CD1c-positive myeloid dendritic cell (primary cell): Measurements from ENCODE around the gene RASSF6.
"Not testable (repeated sequence)": the region's sequence is repeated elsewhere in the genome, so short reads cannot be mapped to it uniquely, and the experiment has no call there.

Experiments
- DNase-seq: peaks from one replicate; pipeline ENCODE4 v3.0.0-alpha.2; 2016; ENCODE audit errors: extremely low spot score

Gene RASSF6

DNA sequence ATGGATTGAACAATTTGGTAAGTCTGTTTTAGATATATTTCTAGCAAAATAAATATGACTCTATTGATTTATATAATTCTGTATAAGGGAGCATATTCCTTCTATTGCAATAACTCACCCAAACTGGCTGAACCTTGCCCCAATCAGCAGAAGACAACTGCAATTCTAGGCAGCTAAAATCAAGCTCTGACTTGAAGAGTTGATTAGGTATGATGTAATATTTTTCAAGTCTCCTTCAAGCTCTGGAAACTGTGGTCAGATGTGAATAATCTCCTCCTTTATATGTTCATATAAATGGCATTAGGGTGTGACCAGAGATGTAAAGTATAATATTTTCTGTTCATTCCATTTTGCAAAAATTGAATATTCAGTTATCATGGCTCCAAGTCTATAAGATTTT lies 8.2 kb downstream of the RASSF6 start:
- DNase-seq, result no peak

DNA sequence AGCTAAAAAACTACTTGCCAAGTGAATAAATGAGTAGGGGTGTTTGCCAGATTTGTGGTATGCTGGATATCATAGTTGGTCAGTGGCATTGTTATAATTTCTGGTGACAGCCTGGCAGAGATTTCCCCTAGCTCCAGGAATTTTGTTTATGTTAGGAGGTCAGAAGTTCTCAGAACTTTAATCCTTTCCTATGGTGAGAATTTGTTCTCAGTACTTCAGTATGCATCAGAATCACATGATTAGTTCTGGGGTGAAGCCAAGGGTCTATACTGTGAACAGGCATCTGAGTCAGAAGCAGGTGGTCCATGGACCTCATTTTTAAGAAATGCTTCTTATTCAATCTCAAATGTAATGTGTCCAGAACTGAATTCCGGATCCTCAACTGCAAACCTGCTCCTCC lies 10.5 kb downstream of the RASSF6 start:
- DNase-seq, result no peak

DNA sequence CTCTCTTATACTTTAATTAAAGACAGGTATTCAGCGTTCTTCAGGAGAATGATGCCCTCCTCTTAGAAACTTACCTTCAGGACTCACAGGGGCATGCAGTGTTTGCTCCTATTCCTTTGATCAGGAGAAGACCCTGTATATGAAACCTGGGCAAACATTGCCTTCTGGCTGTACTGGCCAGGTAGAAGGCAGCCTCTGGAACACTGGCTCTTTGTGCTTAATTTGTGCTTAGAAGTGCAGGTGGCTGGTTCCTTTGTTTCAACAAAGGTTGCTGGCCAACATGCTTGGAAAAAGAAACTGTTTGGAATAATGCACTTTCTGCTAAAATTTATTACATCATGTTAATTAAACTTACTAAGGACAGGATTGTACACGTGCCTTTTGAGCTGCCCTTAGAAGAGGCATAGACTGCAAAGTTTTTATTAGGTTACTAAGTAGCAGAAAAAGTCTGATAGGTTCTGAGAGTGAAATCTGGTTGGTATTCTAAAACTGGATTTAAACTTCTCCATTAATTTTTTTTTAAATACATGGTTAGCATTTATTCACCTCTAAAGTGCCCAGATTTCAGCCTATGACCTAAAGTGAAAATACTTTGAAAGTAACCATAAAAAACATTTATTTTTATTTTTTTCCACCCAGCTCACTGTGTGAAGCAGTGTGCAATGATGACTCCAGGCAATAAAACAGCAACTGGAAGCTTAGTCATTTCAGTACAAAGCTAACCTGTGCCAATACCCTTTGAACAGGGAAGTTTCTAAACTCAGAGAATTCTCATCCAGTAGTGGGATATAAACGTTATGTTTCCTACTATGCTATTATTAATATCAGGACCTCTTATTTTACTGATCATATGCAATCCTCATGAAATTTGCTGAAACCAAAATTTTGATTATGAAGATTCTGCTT lies 11.3 kb downstream of the RASSF6 start:
- no peak for DNase-seq

DNA sequence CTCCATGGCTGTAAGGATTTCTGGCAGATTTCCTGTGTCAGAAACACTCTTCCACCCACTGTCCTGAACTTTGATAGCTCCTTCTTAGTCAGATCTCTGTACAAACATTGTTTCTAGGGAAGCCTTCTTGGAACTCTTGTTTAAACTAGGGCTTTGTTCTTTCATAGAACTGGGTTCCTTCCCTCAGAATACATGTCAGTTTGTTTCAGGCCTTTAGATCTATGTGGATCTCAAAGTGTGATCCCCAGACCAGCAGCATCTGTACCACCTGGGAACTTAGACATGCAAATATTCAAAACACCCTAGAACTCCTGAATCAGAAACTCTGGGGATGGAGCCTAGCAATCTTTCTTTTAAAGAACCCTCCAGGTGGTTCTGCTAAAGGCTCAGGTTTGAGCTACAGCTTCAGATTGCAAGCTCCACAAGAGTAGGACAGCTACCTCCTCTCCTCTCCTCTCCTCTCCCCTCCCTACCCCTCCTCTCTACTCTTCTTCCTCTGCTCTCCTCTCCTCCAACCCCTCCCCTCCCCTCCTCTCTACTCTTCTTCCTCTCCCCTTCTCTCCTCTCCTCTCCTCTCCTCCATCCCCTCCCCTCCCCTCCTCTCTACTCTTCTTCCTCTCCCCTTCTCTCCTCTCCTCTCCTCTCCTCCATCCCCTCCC lies 12.7 kb downstream of the RASSF6 start:
- DNase-seq, result no peak

DNA sequence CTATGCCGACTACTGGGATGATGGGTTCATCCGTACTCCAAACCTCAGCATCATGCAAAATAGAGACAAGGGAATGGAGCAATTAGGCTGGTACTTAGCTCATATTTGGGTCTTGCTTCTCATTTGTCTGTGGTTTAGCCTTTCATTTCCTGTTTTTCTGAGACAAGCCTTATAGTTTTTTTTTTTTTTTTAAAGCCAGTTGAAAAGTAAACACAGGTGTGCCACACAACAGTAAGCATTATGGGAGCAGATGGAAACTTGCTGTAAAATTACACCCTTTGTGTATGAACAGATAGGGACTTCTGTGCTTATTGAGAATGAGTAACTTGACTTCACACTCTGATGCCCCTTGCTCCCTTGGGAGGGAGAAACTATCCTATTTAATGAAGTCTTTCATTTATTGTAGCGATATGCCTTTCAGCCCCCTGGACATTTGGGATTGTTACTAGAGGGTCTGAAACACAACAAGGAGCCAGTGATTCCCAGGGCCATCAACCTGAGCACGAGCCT lies 13.7 kb downstream of the RASSF6 start:
- DNase-seq, result no peak

DNA sequence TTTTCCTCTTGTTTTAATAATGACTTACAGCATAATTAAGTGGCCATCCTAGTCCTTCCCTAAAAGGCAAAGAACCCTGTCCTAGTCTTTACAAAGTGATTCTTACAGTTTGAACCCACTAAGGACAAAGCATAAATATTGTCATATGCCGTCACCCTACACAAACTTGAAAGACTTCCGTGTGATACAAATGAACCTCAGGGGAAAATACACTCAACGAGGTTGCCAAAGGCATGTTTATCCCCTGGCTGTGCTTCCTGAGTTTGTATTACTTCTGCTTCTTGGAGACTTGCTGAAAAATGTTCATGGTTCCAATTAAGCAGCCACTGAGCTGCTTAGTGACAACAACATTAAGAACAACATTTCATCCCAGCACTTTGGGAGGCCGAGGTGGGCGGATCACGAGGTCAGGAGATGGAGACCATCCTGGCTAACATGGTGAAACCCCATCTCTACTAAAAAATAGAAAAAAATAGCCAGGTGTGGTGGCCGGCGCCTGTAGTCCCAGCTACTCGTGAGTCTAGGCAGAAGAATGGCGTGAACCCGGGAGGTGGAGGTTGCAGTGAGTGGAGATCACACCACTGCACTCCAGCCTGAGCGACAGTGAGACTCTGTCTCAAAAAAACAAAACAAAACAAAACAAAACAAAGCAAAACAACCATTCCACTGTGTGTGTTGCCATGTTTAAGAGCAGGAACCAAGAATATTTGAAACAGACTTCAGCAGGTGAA lies 16.2 kb downstream of the RASSF6 start:
- DNase-seq, result no peak

DNA sequence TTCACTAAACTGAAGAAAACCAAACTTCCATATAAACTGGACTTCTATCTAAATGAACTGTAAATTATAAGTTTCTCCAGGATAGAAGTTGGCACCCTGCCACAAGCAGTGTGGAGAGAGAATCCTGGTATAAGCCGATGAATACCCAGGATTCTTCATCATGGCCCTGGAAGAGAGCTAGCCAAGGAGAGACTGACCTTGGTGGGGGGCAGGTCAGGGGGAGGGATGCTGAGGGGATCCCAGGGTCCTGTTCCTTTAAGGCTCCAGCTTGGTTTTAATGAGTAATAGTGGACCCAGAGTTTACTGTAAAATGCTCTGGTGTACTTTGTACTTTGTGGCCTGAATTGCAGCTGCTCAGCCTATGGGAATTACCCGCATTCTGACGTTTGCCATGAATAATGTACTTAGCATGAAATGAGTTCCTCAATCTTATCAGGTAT lies 16.9 kb downstream of the RASSF6 start:
- peak; percentile 5 for DNase-seq

DNA sequence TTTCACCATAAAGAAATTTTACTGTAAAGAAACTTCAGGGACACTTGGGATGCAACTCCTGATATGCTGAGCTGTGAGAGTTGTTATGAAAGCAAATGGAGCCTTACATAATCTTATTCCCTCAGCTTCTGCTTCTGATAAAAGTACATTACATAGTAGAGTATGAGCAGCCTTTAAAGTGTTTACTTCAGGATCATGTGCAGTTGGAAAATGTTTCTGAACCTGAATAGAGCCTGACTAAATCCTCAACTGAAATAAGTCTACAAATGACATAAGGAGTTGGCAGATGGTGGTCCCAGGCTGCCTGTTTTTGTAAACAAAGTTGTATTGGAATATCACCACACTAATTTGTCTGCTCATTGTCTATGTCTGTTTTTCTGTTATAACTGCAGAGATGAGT lies 19.3 kb downstream of the RASSF6 start:
- no peak for DNase-seq

DNA sequence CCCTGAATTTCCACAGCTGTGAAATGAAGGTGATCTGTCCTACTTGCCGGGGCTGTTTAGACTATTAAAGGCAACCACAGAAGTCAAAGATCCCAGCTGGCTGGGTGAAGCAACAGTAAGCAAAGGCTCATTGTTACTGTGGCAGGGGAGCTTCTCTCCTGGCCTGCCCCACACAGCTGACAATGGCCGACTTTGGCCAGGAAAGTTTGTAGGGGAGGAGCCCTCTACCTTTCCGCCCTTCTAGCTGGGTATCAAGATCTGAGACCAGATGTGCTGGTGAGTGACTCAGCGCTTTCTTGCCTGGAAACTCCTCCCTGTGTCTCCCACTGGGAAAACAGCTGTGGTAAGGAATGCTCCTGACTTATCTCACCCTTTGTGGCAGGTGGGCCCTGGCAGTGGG lies 21.1 kb downstream of the RASSF6 start:
- no peak for DNase-seq

DNA sequence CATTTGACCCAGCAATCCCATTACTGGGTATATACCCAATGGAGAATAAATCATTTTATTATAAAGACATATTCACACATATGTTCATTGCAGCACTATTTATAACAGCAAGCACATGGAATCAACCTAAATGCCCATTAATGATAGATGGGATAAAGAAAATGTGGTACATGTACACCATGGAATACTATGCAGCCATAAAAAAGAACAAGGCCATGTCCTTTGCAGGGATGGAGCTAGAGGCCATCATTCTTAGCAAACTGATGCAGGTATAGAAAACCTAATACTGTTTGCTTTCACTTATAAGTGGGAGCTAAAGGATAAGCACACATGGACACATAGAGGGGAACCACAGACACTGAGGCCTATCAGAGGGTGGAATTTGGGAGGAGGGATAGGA lies 22.6 kb downstream of the RASSF6 start:
- no peak for DNase-seq

DNA sequence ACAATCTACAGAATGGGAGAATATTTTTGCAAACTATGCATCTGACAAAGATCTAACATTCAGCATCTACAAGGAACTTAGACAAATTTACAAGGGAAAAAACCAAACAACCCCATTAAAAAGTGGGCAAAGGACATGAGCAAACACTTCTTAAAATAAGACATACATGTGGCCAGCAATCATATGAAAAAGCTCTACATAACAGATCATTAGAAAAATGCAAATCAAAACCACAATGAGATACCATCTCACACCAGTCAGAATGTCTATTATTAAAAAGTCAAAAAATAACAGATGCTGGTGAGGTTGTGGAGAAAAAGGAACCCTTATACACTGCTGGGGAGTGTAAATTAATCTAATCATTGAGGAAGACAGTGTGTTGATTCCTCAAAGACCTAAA lies 23.1 kb downstream of the RASSF6 start:
- not testable (repeated sequence) for DNase-seq

DNA sequence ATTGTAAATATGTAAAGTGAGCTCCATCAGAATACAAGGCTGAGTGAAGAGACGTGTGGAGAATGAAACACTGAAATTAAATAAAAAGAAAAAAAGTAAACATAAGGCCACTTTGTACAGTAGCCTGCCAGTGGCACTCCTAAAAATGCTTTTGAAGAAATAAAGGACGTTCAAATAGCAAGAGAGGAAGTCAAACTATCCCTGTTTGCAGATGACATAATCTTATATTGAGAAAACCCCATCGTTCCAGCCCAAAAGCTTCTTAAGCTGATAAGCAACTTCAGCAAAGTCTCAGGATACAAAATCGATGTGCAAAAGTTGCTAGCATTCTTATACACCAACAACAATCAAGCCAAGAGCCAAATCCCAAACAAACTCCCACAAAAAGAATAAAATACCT lies 24.2 kb downstream of the RASSF6 start:
- DNase-seq, result no peak

DNA sequence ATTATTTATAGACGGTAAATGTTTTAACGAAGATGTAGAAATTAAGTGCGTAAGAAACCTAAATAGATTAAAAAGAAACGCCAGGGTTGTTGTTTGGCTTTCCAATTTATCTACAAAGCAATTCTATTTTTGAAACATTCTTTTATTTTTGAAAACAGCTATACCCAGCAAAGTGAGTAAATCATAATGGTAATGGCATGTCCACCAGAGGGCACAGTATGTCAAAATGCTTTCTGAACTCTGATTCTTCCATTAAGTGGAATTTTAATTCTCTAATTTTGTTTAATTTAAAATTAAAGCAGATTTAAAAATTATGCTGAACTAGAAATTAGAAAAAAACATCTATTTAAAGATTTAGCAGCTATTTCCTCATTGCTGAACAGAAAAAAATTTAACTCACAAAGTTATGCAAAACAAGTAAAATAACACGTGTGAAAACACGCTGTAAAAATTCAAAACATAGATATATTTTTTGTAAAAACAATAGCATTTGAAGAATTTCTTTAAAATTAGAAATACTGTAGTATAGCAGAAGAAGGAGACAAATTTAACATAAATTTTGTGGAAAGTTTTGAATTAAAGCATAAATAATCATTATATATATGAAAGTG lies 26.5 kb downstream of the RASSF6 start:
- DNase-seq, result peak; percentile 36

DNA sequence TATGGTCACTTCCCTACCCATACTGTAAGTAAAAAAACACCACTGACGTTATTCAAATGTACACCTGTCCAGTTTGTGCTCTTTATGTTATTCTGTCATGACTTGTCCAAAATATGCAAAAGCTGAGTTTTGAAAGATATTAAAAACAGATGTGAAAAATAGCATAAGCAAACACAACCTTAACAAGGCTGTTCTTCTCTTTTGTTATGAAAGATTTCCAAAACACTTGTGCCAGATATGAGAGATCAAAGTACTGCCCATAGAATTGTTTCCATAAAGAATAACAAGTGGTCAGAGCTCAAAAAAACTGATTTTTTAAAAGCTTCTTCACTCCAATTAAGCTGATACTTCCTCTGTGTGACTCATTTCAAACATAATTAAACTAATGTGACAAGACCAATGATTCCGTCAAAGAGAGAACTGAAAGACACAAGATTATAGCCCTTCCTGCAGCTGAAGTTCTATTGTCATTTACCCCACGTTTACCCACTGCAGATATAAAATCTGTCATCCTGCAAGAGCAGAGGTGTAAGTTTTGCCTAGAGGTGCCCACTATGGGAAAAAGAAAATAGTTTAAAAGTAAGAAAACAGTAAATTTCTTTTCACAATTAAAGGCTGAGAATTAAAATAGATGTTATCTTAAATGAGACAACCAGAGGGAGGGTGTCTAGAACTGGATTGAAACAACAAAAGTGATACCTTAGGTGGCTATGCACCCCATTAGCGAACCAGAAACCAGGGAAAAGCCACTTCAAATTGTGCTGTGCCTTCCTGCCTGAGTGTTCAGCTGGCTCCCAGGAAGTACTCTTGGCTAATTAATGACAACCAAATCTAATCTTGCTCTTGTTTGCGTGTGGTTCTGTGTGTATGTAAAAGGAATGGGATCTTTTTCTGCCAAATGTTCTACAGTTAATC lies 30.1 kb downstream of the RASSF6 start:
- DNase-seq, result peak; percentile 61

DNA sequence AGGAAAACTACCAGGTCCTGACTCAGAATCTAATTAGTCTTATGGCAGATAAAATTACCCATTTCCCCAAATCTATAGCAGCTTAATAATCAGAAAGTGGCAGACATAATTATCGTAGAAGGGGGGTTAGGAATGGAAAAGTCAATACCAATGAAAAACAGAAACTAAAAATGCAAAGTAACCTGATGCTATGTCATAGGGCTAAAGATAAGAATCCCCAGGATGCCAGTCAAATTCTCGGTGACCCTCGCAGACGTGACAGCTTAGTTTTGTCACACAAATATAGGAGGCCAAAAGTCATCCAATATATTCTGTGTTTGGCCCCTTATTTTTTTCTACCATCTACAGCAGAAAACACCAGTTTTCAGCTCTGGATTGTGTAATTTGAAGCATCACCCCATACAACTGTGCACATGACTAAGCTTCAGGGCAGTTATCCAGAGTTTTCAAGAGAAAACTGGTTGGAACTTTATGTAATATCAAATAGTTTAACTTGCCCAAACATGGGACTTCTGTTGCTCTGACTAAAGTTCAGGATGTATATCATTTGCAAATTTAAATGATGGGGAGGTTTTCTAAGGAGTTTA lies 30.9 kb downstream of the RASSF6 start:
- no peak for DNase-seq

DNA sequence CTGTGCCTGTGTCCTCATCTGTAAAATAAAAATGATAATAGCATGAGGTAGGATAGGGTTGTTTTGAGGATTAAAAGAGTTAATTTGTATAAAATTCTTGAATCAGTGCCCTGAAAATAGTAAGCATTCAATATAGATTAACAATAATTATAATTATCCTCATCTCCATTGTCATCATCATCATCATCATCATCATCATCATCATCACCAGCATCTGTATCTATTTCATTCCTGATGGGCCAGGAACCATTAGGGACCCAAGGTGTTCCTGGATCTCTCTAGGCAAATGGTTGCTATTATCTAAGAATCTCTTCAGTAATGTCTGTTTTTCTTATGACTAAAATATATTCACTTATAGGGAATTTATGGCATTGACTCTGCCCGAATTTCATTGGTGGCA lies 31.6 kb downstream of the RASSF6 start:
- no peak for DNase-seq

DNA sequence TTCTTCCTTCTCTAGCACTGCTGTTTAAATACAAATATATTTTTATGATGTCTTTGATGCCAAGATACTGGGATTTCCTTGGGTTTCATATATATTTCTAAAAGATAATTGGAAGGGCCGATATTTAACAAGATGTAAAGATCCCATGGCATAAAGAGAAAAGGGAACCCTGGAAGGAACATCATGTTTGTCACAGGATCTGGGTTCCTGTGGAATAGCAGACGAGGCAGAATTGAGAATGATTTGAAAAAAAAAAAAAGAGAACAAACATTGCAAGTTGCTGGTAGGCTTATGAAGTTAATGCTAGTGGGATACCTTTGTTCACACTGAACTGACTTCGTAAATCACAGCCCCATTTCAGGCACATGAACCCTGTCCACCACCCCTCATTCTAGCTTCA lies 33.6 kb downstream of the RASSF6 start:
- no peak for DNase-seq

DNA sequence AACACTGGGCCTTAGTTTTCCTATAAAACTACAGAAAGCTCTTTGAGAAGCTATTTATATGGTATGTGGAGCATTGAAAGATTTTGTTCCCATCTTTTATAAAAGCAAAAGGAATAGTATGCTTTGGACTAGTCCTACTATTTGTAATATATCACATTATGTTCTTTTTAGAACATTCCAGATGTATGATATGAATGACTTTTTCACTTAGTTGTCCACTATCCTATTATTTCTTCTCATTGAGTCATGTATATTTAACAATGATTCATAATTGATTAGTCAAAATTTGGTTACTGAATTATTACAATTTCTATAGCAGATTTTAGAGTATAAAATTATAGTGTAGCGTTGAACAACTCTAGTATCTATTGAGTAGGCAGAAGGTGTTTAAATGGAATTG lies 34.2 kb downstream of the RASSF6 start:
- DNase-seq, result no peak

DNA sequence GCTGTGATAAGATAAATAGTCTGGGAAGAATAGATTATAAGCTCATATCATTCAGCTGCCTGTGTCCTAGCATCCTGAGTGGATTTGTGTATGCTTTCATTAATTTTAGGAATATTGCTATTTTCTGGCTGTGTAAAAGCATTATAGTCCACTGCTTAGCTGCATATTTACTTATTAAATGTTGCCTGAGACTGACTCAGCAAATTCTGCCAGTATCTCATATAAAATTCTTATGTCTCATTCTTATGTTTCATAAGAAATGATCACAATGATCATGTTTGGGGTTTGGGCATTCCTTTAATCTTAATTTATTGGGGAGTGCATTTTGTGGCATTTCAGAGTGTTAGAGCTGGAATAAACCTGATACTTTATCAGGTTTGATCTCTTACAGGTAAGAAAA lies 34.9 kb downstream of the RASSF6 start:
- DNase-seq, result no peak

DNA sequence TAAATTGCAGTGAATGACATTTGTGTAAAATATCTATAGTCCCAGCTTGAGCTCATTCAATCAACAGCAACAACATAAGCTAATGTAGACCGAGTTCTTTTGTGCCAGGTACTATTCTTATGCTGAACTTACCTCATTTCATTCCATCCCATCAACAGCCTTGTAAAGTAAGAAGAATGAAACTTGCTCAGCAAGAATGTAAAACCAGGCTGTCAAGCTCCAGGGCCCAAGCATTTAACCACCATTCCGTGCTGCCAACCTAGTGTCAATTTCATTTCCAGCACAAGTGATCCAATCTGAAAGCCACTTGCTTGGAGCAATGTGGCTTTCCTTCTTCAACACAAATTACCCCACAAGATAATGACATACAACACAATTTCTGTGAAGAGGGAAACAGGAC lies 36.6 kb downstream of the RASSF6 start:
- DNase-seq, result no peak

DNA sequence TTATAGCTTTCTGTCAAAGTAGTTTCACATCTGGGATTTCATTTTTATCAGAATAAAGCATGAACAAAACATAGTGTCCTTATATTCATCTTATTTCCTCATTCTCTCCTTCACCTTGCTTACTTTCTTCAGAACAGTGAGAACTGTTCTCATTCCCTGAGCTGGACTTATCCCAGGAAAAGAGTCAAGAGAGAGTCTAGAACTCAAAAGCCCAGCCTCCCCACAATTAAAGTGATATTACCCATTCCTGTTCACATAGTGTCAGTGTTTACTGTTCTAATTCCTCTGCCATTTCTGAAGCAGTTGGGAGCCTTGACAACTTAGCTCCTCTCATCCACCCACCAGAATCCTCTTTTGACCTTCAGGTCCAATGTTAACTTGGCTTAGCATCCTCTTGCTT lies 42.9 kb downstream of the RASSF6 start:
- no peak for DNase-seq
